ENCODE data around the gene CHRDL1.
"Not testable (repeated sequence)": the region's sequence is repeated elsewhere in the genome, so short reads cannot be mapped to it uniquely, and the experiment has no call there.

The CHRDL1 gene, protein sequence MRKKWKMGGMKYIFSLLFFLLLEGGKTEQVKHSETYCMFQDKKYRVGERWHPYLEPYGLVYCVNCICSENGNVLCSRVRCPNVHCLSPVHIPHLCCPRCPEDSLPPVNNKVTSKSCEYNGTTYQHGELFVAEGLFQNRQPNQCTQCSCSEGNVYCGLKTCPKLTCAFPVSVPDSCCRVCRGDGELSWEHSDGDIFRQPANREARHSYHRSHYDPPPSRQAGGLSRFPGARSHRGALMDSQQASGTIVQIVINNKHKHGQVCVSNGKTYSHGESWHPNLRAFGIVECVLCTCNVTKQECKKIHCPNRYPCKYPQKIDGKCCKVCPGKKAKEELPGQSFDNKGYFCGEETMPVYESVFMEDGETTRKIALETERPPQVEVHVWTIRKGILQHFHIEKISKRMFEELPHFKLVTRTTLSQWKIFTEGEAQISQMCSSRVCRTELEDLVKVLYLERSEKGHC

DNA sequence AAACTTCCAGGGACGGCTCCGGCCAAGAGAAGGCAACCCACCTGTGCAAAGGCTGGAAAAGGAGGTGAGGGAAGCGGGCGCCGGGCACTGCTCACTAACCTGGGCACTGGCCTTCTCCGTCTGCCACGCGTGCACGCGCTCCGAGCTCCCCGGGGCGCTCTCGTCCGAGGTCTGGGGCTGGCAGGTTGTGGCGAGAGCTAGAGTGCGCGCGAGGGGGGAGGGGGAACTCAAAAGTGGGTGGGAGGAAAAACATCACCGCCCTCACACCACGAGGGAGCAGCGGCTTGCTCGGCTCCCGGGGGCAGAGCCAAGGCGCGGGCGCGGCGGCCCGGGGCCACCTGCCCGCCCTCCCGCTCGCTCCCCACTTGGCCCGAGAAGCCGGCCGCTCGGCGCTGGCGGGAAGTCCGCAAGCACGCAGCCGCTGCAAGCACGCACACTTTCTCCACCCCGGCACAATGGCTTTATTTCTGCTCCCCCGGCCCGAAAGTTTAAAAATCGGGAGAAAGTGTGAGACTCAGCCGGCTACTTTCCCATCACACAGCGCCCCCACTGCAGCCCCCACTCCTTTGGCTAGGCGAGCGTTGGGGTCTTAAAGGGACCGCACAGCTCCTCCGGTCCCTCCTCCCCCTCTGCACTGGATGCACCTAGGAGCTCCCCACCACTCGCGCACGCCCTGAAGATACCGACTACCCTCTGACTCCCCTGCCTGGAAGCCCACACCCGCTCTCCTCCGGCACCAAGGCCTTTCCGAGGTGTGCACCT lies at the start of gene CHRDL1:
TSS of gene CHRDL1 (minus strand) at position 173 of the 762 bp plus-strand sequence. CDS start 3,636 bp downstream, outside the sequence.
- no peak for DNase-seq

DNA sequence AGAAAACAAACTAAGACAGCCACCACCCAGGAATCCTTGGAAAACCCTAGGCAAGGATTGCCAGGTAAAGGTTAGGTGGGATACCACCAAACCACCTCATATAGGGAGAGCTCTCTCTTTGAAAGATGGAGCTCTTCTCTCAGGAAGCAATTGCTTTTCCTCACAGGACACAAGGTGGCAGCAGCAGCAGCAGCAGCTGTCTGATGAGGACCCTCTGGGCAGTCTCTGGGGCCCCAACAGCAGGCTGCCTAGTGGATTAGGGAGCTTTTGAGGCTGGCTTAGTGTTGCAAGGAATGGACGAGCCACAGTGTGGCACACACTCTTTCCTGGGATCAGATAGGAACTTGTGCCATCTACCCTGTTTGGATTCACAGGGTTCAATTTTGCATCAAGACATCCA lies 41.4 kb upstream of the CHRDL1 start:
- no peak for DNase-seq

DNA sequence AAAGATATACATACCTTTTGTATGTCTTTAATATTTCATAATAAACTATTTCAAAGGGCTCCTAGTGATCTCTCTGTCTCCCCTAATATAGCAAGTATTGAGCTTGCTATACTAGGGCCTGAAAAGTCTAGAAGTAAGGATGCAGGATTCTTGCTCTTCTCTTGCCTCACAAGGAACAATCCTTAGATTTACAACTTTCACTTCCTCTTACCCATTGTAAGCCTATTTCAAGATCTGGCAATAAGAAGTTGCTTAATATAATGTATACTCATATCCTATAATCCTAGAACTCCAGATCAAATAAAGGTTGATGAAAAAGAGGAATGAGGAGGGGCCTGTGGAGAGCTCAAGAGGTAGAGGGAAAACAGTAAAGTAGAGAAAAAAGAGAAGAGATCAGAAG lies 40.8 kb upstream of the CHRDL1 start:
- no peak for DNase-seq

DNA sequence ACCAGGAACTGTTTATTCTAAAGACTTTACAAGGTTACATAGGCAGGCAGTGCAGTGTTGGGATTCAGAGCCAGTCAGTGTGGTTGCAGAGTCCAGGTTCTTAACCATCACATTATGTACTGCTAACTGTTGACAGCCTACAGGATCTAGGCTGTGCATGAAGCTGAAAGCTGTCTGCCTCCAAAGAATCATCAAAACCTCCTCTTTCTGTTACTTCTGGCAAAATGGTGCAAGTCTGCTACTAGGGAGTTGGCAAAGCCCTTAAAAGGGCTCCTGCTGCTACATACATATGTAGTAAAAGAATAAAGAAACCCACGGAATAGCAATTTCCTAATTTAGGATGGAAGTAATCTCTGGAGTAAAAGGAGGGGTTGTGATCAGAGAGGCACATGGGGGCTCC lies 40.4 kb upstream of the CHRDL1 start:
- no peak for DNase-seq

DNA sequence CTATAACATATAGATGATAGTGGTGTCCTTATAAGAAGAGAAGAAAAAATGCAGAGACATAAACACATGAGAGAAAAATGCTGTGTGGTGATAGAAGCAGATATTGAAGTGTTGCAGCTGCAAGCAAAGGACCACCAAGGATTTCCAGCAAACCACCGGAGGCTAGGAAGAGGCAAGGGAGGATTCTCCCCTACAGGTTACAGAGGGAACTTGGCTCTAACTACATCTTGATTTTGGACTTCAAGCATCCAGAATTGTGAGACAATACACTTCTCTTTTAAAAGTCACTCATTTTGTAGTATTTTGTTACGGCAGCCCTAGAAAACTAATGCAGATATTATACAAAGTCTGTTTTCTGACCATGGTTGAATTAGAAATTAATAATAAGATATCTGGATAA lies 30.4 kb upstream of the CHRDL1 start:
- DNase-seq = no peak

DNA sequence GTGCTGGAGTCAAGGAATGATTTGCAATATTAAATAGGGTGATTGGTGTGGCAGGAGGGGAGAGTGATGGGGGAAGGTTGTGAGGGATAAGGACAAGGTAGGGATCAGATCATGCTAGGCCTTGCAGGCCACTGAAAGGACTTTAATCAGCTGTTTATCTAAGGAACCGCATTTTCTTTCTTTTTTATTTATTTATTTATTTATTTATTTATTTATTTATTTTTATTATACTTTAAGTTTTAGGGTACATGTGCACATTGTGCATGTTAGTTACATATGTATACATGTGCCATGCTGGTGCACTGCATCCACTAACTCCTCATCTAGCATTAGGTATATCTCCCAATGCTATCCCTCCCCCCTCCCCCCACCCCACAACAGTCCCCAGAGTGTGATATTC lies 20.9 kb upstream of the CHRDL1 start:
- DNase-seq = not testable (repeated sequence)

DNA sequence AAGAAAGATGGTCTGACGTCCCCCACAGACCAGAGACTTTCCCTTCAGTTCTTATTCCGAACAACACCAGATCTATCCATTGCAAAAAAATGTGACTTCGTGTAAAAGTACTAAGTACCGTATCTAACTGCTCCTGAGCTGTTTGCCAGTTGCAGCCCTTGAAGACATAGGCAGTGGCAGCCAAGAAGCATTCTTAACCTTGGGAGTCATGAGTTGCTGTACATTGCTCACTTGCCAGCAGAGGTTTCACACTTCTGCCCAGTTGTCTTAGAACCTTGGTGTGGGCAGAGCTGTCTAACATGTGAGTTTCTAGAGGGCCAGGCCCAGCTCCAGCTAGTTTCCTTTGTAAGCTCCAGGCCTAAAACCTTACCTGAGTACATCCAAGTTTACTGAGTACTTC lies 10.5 kb upstream of the CHRDL1 start:
- DNase-seq = no peak

DNA sequence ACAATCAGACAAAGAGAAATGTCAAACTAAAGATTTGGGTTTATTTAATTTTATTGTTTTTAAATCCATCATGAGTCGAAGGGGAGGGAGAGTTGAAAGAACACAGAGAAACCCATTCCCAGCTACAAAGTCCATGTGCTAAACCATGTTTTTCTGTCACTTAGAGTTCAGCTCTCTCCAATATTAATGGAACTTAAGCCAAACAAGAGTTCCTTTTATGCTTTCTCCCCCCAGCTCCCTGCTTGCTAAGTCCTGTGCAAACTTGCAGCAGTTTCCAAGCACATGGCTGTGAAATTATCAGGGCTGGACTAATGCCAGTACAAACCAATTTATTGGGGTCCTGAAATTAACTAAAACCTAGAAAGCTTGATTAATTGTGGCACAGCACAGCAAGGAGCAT lies 9.7 kb upstream of the CHRDL1 start:
- DNase-seq = no peak

DNA sequence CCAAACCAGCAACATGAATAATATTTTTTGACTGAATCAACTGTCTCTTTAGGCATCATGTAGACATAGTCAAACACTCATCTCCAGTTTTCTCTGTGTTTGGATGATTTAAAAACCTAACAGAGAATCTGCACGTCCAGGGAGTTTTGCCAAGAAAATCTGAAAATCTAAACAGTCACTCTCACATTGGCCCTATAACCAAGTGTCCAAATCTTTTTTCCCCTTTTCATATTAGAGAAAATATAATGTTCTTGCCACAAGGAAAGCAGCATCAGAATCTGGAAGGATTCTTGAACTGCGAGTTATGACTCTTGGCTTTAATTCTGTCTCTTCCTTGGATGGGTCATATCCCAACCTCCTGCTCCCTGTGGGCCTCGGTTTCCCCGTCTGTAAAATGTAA lies 8.8 kb upstream of the CHRDL1 start:
- no peak for DNase-seq

DNA sequence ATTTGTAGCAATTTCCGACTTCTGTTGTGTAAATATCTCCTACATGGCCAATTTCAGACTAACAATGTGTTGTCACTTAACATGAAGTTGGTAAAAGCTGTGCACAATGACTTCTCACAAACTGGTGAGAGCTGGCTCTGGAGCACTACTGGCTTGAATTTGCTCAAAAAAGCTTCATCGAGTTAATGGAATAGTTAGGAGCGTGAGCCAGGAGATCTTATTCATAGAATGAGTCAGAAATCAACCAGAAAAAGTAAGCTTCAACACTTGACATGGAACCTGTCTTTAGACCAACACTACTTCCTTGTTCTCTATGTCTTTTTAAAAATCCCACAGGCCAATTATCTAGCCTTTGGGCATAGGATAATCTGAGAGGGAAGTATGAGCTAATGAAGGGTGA lies 7.9 kb upstream of the CHRDL1 start:
- no peak for DNase-seq

DNA sequence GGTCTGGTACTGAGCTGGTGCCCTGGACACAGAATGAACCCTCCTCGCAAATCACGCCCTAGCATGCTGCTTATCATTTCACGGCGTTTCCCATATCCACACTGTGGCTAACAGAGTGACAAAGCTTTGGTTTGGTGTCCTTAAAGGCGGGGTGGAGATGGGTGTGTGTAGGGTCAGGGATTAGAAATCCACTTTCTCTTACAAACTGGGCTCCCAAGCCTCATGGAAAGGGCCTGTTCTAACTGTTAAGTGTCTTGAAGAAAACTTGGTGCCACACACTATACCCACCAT lies 735 bp upstream of the CHRDL1 start:
- no peak for DNase-seq

DNA sequence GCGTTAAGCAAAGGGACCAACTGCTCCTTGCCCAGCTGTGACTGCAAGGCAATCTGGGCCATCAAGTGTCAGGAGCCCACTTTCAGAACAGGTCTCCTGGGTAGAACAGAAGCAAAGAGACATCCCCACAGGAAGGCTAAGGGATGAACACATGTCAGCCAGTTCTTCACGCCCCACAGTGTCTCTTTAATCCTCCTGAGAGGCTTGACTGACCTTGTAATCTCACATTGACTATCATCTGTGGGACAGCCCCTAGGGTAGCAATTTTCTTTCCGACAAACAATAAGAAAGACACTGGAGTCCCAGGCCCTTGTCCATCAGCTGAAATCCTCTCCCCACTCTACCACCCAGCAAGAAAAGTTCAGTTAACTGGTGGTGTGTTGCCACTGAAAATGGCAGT lies 1.0 kb downstream of the CHRDL1 start:
- DNase-seq = no peak

DNA sequence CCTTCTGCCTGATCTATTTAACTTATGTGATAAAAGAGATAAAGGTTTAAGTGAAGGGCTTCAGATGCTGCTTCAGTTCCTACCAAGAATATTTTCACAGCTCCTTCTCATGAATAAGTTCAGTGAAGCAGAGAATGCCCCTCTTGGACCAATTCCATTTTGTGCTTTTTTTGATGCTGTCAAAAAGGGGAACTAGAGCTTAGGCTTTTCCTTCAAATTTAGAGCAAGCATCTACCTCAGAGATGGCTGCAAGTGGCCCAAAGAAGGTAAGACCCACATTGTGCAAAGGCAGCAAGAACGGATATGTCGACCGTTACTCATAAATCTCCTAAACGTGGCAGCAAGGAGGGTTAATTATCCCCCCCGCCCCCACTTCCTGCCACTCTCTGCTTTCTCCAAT lies 4.5 kb downstream of the CHRDL1 start:
- DNase-seq = no peak

DNA sequence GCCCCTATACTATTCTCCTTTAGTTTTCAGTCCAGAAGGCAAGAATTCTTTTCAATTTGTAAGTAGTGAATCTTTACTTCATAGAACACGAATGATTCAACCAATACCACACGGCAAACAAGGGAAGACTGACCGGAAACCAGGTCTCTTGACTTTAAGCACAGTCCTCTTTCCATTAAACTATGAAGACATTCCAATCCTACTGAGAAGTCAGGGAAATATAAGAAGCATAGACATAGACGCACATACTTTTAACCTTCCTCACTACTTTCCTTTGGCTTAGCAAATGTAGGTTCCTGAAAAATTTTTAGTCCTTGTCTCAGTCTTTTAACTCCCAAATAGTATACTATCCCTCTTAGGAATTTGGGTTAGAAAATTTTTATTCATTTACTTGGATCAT lies 9.1 kb downstream of the CHRDL1 start:
- no peak for DNase-seq

DNA sequence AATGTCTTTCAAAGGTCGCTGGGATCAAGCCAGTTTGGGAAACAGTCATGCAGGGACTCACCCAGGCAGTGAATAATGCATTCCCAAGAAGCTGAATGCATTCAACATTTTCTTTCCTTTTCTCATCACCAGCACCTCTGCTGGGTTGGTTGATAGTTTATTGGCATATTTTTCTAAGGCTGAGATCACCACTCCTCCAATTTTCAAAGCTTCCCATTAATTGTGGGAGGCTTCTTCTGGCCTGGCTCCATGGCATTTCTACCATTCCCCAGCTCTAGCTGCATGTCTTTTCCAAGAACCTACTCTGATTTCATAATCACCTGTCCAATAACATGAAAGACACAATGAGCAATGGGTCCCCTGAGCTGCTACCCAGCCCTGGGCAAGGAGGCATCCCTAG lies 35.8 kb downstream of the CHRDL1 start:
- no peak for DNase-seq

DNA sequence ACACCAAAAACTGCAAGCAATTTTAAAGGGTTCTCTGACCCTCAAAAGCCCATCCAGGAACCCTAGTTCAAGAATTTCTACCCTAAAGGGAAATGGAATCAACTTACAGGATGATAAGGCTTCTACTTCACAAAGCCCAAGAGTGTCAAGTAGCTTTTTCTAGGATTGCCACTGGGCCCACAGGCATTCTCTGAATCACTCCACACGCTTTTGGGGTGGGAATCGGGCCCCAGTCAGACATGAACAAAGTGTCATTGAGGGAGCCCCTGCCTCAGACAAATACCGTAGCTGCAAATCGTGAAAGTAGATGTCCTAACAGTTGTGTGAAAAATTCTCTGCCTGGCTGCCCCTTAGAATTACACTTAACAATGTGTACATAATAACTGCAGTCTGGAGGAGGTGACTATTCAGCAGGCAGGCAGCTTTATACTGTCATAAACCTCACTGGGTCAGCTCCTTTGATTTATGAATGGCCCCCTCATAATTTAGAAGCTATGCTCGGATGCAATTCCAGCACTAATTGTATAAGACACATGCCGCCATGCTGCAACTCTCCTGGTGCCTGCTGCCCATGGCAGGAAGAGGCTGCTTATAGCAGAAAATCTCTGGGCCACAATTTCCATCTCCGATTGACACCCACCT lies 36.7 kb downstream of the CHRDL1 start:
- DNase-seq = no peak

DNA sequence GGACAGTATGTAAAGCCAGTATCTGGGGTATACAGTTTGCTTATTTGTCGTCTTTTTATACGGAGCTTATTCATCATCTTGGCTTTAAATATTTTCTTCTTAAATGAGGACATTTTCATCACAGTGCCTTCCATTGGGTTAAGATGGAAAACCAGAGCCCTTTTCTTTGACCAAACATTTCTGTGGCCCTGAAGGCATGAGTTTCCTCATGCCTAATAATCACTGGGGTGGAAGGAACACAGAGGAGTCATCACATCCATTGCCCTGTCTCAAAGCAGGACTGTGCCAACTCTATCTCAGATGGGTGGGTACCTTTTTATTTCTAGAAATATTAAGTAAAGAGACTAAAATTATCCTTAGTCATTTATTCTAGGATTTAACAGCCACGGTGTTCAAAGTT lies 40.0 kb downstream of the CHRDL1 start:
- no peak for DNase-seq

DNA sequence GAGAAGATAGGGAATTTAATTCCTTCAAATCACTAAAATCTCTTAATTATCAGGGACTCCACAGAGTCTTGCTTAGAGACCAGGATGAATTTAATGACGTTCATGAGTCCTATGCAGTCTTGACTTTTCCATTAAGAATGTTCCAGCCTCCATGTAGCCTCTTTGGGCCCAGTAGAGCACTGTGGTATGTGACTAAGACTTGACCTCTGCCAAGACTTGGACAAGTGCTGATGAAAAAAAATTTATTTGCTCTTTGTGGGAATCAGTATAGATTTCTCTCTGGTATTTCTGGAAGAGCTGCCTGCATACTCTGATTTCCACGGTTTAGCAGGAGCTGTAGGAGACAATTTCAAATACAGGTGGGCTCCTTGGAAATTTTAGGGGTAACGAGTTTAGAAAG lies 40.6 kb downstream of the CHRDL1 start:
- DNase-seq = no peak

DNA sequence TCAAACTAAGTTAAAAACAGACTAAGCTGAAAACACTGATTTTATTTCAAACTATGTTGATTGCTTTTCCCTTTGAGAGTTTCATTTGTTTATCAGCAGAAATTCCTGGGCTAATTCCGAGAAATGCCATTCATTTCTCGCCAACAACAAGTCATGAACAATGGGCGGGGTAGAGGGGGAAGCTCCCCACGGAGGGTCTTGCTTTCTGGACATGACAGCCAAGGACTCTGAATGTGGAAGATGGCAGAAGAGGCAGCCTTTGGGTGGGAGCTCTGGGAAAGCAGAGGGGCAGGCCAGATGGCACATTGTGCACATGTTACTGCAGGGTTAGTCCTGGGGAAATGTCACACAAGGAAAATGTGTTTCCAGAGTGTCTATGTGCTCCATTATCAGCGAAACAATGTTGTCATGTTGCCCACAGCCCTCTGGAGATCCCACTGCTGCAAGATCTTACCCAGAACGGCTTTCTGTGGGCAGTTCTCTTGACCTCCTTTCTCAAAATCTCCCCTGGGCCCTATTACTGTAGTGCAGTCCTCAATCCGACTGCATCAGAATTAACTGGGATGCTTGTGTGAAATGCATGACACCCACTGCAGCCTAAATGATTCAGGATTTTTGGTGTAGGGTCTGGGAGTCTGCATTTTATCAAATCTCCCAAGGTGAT lies 45.0 kb downstream of the CHRDL1 start:
- DNase-seq = no peak

DNA sequence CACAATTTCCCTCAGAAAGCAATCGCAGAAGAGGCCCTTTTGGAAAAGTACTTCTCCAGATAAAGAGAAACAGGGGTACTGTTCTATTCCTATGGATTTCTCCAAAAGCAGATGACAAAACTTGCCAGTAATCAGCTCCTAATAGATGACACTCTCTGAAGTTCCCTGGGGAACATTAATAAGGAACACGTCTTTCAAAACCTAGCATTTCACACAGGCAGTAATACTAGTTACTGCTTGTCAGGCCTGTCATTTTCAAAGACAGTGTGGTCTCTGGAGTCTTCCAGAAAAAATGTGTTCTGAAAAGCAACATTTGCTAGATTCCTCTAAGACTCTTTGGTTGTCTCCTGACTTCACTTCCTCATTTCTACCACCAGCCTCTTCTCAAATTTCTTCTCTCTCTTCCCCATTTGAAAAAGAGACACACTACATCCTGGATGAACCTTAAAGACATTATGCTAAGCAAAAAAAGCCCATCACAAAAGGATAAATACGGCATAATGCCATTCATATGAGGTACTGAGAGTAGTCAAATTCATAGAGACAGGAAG lies 47.3 kb downstream of the CHRDL1 start:
- no peak for DNase-seq

DNA sequence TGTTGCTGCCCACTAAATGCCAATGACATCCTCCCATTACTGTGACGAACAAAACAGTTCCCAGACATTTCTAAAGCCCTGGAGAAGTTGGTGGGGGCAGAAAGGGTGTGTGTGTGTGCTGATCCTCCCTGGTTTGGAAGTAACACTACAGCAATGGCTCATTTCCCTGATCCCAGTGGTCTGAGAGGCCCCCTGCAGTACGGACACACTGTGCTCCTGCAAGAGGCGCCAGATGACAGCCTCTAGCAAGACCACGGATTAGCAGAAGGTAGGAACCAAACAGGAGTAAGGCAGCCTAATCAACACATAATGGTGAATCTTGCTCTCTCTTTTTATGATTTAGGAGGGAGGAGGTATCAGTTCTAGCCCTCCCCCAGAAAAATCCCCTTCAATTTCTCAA lies 49.6 kb downstream of the CHRDL1 start:
- no peak for DNase-seq

DNA sequence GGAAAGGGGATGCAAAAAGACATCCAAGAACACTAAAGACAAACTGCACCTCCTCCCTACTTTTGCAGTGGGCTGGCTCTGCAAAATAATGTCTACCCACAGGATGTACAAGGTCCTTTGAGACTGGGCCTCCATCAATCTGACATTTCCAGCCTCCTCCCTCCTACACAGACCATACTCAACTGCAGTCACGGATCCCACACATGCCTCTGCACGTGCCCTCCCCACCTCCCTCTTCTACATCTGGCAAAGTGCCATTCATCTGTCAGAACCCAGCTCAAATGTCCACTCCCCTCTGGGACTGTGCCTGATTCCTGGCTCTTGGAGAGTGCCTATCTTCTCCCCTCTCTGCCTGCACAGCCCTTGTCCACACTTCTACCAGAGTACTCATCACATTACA lies 50.3 kb downstream of the CHRDL1 start:
- no peak for DNase-seq

DNA sequence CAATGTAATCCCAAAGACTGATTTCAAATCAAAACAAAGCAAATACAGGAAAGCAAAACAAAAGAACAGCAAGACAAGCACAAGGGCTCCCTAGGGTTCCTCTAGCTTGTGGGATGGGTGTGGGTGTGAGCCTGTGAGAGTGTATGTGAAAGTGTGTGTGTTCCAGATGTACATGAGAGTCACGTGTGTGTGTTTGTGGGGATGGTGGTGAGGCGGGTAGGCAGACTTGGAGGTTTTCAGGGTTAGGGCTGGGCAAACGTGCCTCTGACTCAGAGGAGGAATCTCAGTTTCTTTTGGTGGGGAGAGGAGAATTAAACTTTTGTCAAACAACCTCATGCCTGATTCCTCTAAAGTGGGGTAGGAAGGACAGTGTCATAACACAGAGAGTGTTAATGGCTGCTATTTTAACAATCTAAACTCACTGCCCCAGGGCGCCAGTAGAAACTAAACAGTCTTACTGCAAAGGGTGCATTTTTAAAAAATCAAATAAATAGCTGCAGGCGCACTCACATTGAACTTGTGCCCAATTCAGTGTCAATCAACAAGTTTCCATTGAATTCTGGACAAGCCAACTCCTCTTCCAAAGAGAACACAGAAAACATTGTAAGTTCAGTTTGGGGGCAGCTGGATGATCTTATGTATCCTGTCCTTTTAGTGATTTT lies 51.8 kb downstream of the CHRDL1 start:
- DNase-seq = no peak
